KOPT-K1 (cell line): Measurements from ENCODE around the gene KMO.

Experiments
- H3K27ac ChIP-seq: fragments of 200-600 bp; sonication (generic); 2 replicates; pipeline ENCODE4 v1.5.1; 2016; ENCODE audit warnings: antibody characterized with exemption, mild to moderate bottlenecking, low read depth, low read length; ENCODE audit not compliant: poor library complexity, severe bottlenecking
- H3K36me3 ChIP-seq: fragments of 200-600 bp; sonication (generic); 2 replicates; pipeline ENCODE4 v1.5.1; 2017; ENCODE audit warnings: antibody characterized with exemption, mild to moderate bottlenecking, low read length, moderate library complexity; ENCODE audit not compliant: insufficient read depth
- H3K9me3 ChIP-seq: fragments of 200-600 bp; sonication (generic); 2 replicates; pipeline ENCODE4 v1.5.1; 2017; ENCODE audit warnings: antibody characterized with exemption, low read length, mild to moderate bottlenecking; ENCODE audit not compliant: insufficient read depth, poor library complexity, severe bottlenecking

The KMO gene

GRCh38 chr1:241639623-241640148 is 107.5 kb downstream of the KMO start:
- Histone ChIP-seq H3K36me3 (peaks cover 9% of the 10 kb centered on the region), H3K9me3 (no peaks in the 10 kb centered on the region), H3K27ac (peak overlapping the region; percentile 91)

- peaks cover 3% of the 10 kb centered on the region for H3K36me3 ChIP-seq
- peak within 1 kb of the TSS; percentile 91 for H3K27ac ChIP-seq
- no peaks in the 10 kb centered on the region for H3K9me3 ChIP-seq
Measured at GRCh38 chr1:241640149-241640866, 108.1 kb downstream of the KMO start, which contains the start of the genes CHML and OPN3. TSS of gene CHML (minus strand) at chr1:241640369. CDS start at chr1:241635766, 4,603 bp downstream. TSS of gene OPN3 (minus strand) at chr1:241640369. CDS start at chr1:241640254, 115 bp downstream.

- peak overlapping the region; percentile 59 for H3K27ac ChIP-seq
- H3K36me3 ChIP-seq, result no peaks in the 10 kb centered on the region
- no peaks in the 10 kb centered on the region for H3K9me3 ChIP-seq
Measured at GRCh38 chr1:241640867-241641622, 108.9 kb downstream of the KMO start.

- H3K27ac ChIP-seq, result no peak overlapping the region
- H3K36me3 ChIP-seq, result no peaks in the 10 kb centered on the region
- H3K9me3 ChIP-seq, result no peaks in the 10 kb centered on the region
Measured at GRCh38 chr1:241641773-241642592, 109.8 kb downstream of the KMO start.

- no peak overlapping the region for H3K27ac ChIP-seq
- H3K36me3 ChIP-seq, result no peaks in the 10 kb centered on the region
- no peaks in the 10 kb centered on the region for H3K9me3 ChIP-seq
Measured at GRCh38 chr1:241642593-241642944, 110.4 kb downstream of the KMO start.

- no peaks in the 10 kb centered on the region for H3K36me3 ChIP-seq
- H3K27ac ChIP-seq, result no peak overlapping the region
- H3K9me3 ChIP-seq, result no peaks in the 10 kb centered on the region
Measured at GRCh38 chr1:241644259-241644658, 112.1 kb downstream of the KMO start.

GRCh38 chr1:241645199-241645598 is 113.0 kb downstream of the KMO start:
- Histone ChIP-seq H3K27ac (no peak overlapping the region), H3K36me3 (no peaks in the 10 kb centered on the region), H3K9me3 (no peaks in the 10 kb centered on the region)
